SK-N-MC (cell line): ENCODE results near the gene FANK1.

ENCODE experiments used
- EZH2 ChIP-seq: fragments of 200-600 bp; sonication (generic); IDR thresholded peaks from one replicate; pipeline ENCODE4 v1.6.1; 2017; ENCODE audit warnings: antibody characterized with exemption
- FOXP2 ChIP-seq: optimal IDR thresholded peaks from 2 replicates; pipeline ENCODE3; 2011; ENCODE audit warnings: mild to moderate bottlenecking, moderate library complexity; ENCODE audit not compliant: insufficient read depth; ENCODE audit errors: extremely low read length, control extremely low read depth
- POLR2AphosphoS5 ChIP-seq: IDR thresholded peaks from 2 replicates; pipeline ENCODE4 v1.6.1; 2012; ENCODE audit warnings: mild to moderate bottlenecking, low read depth, low read length, borderline replicate concordance

- no peak for TF ChIP-seq POLR2AphosphoS5
- no peak for TF ChIP-seq EZH2
- no peak for TF ChIP-seq FOXP2
Observed at GRCh38 chr10:126054191-126054590, 157.8 kb downstream of the FANK1 start.
